Measurements from ENCODE around the gene SELENON. TPM values are rescaled to one million over a fixed set of nuclear protein-coding genes. Genes with fewer than 3 reads are reported as not detected.

The SELENON gene
- total and polyA plus RNA-seq, 2 of the 4 experiments (the other 2 are of a cell fraction) = 9.1 to 114 TPM

- TF ChIP-seq POLR2A (IDR thresholded peaks at IDR 0.05; ENCODE audit: low read depth, low read length) (no peak), MAZ (IDR thresholded peaks at IDR 0.05; ENCODE audit: borderline replicate concordance, low read depth, low read length) (no peak), BHLHE40 (IDR thresholded peaks at IDR 0.05; ENCODE audit: low read depth, low read length) (no peak), RCOR1 (IDR thresholded peaks at IDR 0.05; ENCODE audit: insufficient replicate concordance, low read length) (no peak), RAD21 (IDR thresholded peaks at IDR 0.05; ENCODE audit: low read length) (no peak), ELK1 (IDR thresholded peaks at IDR 0.05; ENCODE audit: borderline replicate concordance, low read depth, low read length) (no peak), CHD1 (IDR thresholded peaks at IDR 0.05; ENCODE audit: low read depth, low read length) (no peak), CTCF (conservative IDR thresholded peaks at IDR 0.05; ENCODE audit: low read depth, low read length) (no peak), SMC3 (IDR thresholded peaks at IDR 0.05; ENCODE audit: low read depth, low read length) (no peak), USF2 (IDR thresholded peaks at IDR 0.05; ENCODE audit: low read depth, low read length) (no peak), RFX5 (IDR thresholded peaks at IDR 0.05; ENCODE audit: low read depth, low read length) (no peak), CEBPB (IDR thresholded peaks at IDR 0.05; ENCODE audit: low read depth, low read length) (no peak)
- no peak overlapping the region for H4K8ac ChIP-seq (ENCODE audit: low read depth in 2 of 2, low read length in 2 of 2)
- H3K27me3 ChIP-seq (ENCODE audit: control insufficient read depth, insufficient read depth, low read length) = no peaks in the 10 kb centered on the region
- 0 out of 2 replicates have a peak overlapping the region, but pooled peaks have one; percentile 29 for H4K91ac ChIP-seq (ENCODE audit: insufficient read depth, low read depth, low read length)
- 87% methylated on average over 10 of the region's 22 CpGs; no CpG with 5 or more reads in 1 of the 2 experiments for WGBS, 2 experiments (ENCODE audit: extremely low coverage in 2 of 2, insufficient read length in 1 of 2)
- no peak overlapping the region for H2AFZ ChIP-seq (replicated peaks; ENCODE audit: low read length, poor library complexity)
- no peak overlapping the region for H3K18ac ChIP-seq (ENCODE audit: low read depth, low read length)
- no peak overlapping the region; the same call in 1 of the 2 replicates for H4K5ac ChIP-seq (ENCODE audit: low read depth, low read length)
- BruUV-seq (replicated peaks) = no TSS peak
- H3K4me2 ChIP-seq (ENCODE audit: low read depth, low read length) = no peak overlapping the region
- no peak overlapping the region for H2AK9ac ChIP-seq (replicated peaks; ENCODE audit: low read depth, low read length, poor library complexity)
- H4K20me1 ChIP-seq (ENCODE audit: insufficient read depth, low read length) = no peaks in the 10 kb centered on the region
- H3K4ac ChIP-seq (ENCODE audit: low read depth, low read length) = peak overlapping the region; percentile 10; the same call in 1 of the 2 replicates
- peaks cover 12% of the 10 kb centered on the region for H3K4me1 ChIP-seq (ENCODE audit: control insufficient read depth, insufficient read depth, low read length)
- no peak overlapping the region for H3K9ac ChIP-seq (ENCODE audit: low read depth, low read length)
- H3K79me1 ChIP-seq (ENCODE audit: low read depth in 1 of 2, low read length in 2 of 2) = peaks cover 6 to 8% of the 10 kb centered on the region in 2 experiments; a peak in 3 of 4 replicates
- H2BK15ac ChIP-seq (ENCODE audit: low read depth, low read length) = peak overlapping the region; percentile 21; the same call in 1 of the 3 replicates
- H3K56ac ChIP-seq (ENCODE audit: extremely low read depth, insufficient read depth, low read length) = no peak overlapping the region
- H3K36me3 ChIP-seq (ENCODE audit: control insufficient read depth, insufficient read depth, low read length) = no peaks in the 10 kb centered on the region; the same call in 1 of the 2 replicates
- ATAC-seq (ENCODE audit: low read depth) = no peak
- in situ Hi-C loops (cut with MboI; ENCODE audit: low sequenced_read_pairs) (no loop called here), dilution Hi-C loops (cut with HindIII; ENCODE audit: low sequenced_read_pairs, unreplicated experiment) (no loop called here), intact Hi-C loops (cut with micrococcal nuclease) (loop anchor here (2.0 to 5.0 kb wide), 2 partner anchors 84 to 177 kb away; no protein-coding TSS in a partner anchor)
- H2AK5ac ChIP-seq (ENCODE audit: low read depth, low read length) = peak overlapping the region; percentile 72
- H3K9me3 ChIP-seq (ENCODE audit: control insufficient read depth, insufficient read depth, low read length) = no peaks in the 10 kb centered on the region
- ChIA-PET CTCF (interaction anchor here (0.6 to 1.4 kb wide), 2 partner anchors 177 to 187 kb away, joined by 3 to 7 read pairs; no protein-coding TSS in a partner anchor), POLR2A (ENCODE audit: unreplicated experiment) (no interaction called here)
- H2BK20ac ChIP-seq (ENCODE audit: low read depth, low read length) = 0 out of 2 replicates have a peak overlapping the region, but pooled peaks have one; percentile 35
- no peak overlapping the region for H2BK120ac ChIP-seq (ENCODE audit: low read depth, low read length)
- H3K27ac ChIP-seq (ENCODE audit: insufficient read depth, low read length) = no peak overlapping the region
- H3K9me1 ChIP-seq (ENCODE audit: insufficient read depth, low read length) = peaks cover 4% of the 10 kb centered on the region; the same call in 1 of the 2 replicates
- no peak for DNase-seq
- H2BK5ac ChIP-seq (ENCODE audit: low read depth, low read length, poor library complexity, severe bottlenecking) = no peak overlapping the region
- no peak overlapping the region for H3K4me3 ChIP-seq (ENCODE audit: insufficient read depth, low read depth, low read length)
- no peak overlapping the region for H3K14ac ChIP-seq (replicated peaks; ENCODE audit: low read depth, low read length)
- H3K23ac ChIP-seq (ENCODE audit: low read depth, low read length) = no peak overlapping the region
These were observed 3.8 kb upstream of the SELENON start for GRCh38 chr1:25795946-25796810.
